RWPE2 (cell line): ENCODE results near the gene DNAH11.

Experiments
- ATAC-seq: fragments of 200-7000 bp; cut with Tn5 transposase; 3 replicates; pipeline ENCODE4 v1.9.1; 2021; ENCODE audit warnings: low read depth
- DNase-seq: peaks from one replicate; pipeline ENCODE4 v3.0.0-alpha.2; 2020; ENCODE audit warnings: low spot score
- H3K27ac ChIP-seq: fragments of 450-650 bp; 2 replicates; pipeline ENCODE4 v1.5.1; 2017; ENCODE audit warnings: mild to moderate bottlenecking; ENCODE audit not compliant: poor library complexity, severe bottlenecking
- H3K27me3 ChIP-seq: fragments of 250-450 bp; sonication (Bioruptor Pico); 2 replicates; pipeline ENCODE4 v1.5.1; 2021; ENCODE audit warnings: mild to moderate bottlenecking, moderate library complexity; ENCODE audit not compliant: insufficient read depth, poor library complexity, severe bottlenecking
- H3K36me3 ChIP-seq: fragments of 250-450 bp; sonication (Bioruptor Pico); 2 replicates; pipeline ENCODE4 v1.5.1; 2020; ENCODE audit warnings: low read depth, mild to moderate bottlenecking, moderate library complexity
- H3K4me1 ChIP-seq: fragments of 250-450 bp; sonication (Bioruptor Pico); 2 replicates; pipeline ENCODE4 v1.5.1; 2021; ENCODE audit warnings: mild to moderate bottlenecking, moderate library complexity; ENCODE audit not compliant: insufficient read depth, poor library complexity, severe bottlenecking
- H3K4me3 ChIP-seq: fragments of 250-450 bp; sonication (Bioruptor Pico); 2 replicates; pipeline ENCODE4 v1.5.1; 2021; ENCODE audit warnings: mild to moderate bottlenecking, moderate library complexity; ENCODE audit not compliant: severe bottlenecking
- H3K9me3 ChIP-seq: fragments of 250-450 bp; sonication (Bioruptor Pico); 2 replicates; pipeline ENCODE4 v1.5.1; 2021; ENCODE audit warnings: mild to moderate bottlenecking, moderate library complexity; ENCODE audit not compliant: severe bottlenecking
- CTCF ChIP-seq: fragments of 450-650 bp; IDR thresholded peaks from one replicate; pipeline ENCODE4 v1.5.1; 2017; ENCODE audit warnings: mild to moderate bottlenecking, moderate library complexity; ENCODE audit not compliant: poor library complexity, severe bottlenecking

Gene DNAH11

GRCh38 chr7:21605008-21605585 is 62.3 kb downstream of the DNAH11 start:
- H3K27ac ChIP-seq: no peak overlapping the region
- TF ChIP-seq CTCF: no peak
- H3K4me3 ChIP-seq: no peak overlapping the region
- ATAC-seq (no peak), DNase-seq (no peak)
- no peaks in the 10 kb centered on the region for H3K36me3 ChIP-seq
- H3K9me3 ChIP-seq: no peaks in the 10 kb centered on the region
- no peaks in the 10 kb centered on the region for H3K27me3 ChIP-seq
- H3K4me1 ChIP-seq: no peaks in the 10 kb centered on the region

- Histone ChIP-seq H3K27me3 (no peaks in the 10 kb centered on the region), H3K4me3 (no peak overlapping the region), H3K4me1 (no peaks in the 10 kb centered on the region), H3K9me3 (no peaks in the 10 kb centered on the region), H3K27ac (no peak overlapping the region), H3K36me3 (no peaks in the 10 kb centered on the region)
- no peak for ATAC-seq
- no peak for DNase-seq
- TF ChIP-seq CTCF: no peak
Observed at GRCh38 chr7:21608465-21608864, 65.6 kb downstream of the DNAH11 start.

- Histone ChIP-seq H3K27ac (no peak overlapping the region), H3K9me3 (no peaks in the 10 kb centered on the region), H3K27me3 (no peaks in the 10 kb centered on the region), H3K4me1 (no peaks in the 10 kb centered on the region), H3K36me3 (no peaks in the 10 kb centered on the region), H3K4me3 (no peak overlapping the region)
- ATAC-seq (no peak), DNase-seq (no peak)
- TF ChIP-seq CTCF: no peak
Observed at GRCh38 chr7:21611129-21611528, 68.3 kb downstream of the DNAH11 start.

GRCh38 chr7:21616091-21616490 is 73.3 kb downstream of the DNAH11 start:
- DNase-seq (no peak), ATAC-seq (no peak)
- H3K27me3 ChIP-seq: no peaks in the 10 kb centered on the region
- no peaks in the 10 kb centered on the region for H3K36me3 ChIP-seq
- H3K9me3 ChIP-seq: no peaks in the 10 kb centered on the region
- TF ChIP-seq CTCF: no peak
- no peak overlapping the region for H3K4me3 ChIP-seq
- H3K4me1 ChIP-seq: peaks cover 25% of the 10 kb centered on the region
- peak overlapping the region; percentile 83 for H3K27ac ChIP-seq

- no peaks in the 10 kb centered on the region for H3K36me3 ChIP-seq
- H3K27ac ChIP-seq: peak overlapping the region; percentile 83
- H3K9me3 ChIP-seq: no peaks in the 10 kb centered on the region
- peaks cover 25% of the 10 kb centered on the region for H3K4me1 ChIP-seq
- DNase-seq (no peak), ATAC-seq (peak; percentile 90)
- TF ChIP-seq CTCF: no peak
- H3K4me3 ChIP-seq: no peak overlapping the region
- no peaks in the 10 kb centered on the region for H3K27me3 ChIP-seq
Observed at GRCh38 chr7:21616796-21617436, 74.1 kb downstream of the DNAH11 start.
